ENCODE measurements around the gene GIPR.
"Not testable (repeated sequence)": the region's sequence is repeated elsewhere in the genome, so short reads cannot be mapped to it uniquely, and the experiment has no call there.

The GIPR gene

GRCh38 chr19:45691516-45692186, 23.6 kb downstream of the GIPR start, which contains the start of gene SNRPD2:
SNRPD2 (minus strand) TSS chr19:45691953; CDS start chr19:45691888, 65 bp downstream.
- peak; percentile 97 for DNase-seq (ENCODE audit: low spot score)

- peak; percentile 100 for DNase-seq (ENCODE audit: low spot score)
Observed at GRCh38 chr19:45692187-45693105, 24.4 kb downstream of the GIPR start, which contains the start of gene QPCTL. QPCTL (plus strand) TSS chr19:45692666; CDS start chr19:45692704, 38 bp downstream.

- DNase-seq (ENCODE audit: low spot score): peak; percentile 71
Observed at GRCh38 chr19:45693106-45693788, 25.2 kb downstream of the GIPR start.

GRCh38 chr19:45701676-45702075, 33.7 kb downstream of the GIPR start:
- no peak for DNase-seq (ENCODE audit: low spot score)

DNA sequence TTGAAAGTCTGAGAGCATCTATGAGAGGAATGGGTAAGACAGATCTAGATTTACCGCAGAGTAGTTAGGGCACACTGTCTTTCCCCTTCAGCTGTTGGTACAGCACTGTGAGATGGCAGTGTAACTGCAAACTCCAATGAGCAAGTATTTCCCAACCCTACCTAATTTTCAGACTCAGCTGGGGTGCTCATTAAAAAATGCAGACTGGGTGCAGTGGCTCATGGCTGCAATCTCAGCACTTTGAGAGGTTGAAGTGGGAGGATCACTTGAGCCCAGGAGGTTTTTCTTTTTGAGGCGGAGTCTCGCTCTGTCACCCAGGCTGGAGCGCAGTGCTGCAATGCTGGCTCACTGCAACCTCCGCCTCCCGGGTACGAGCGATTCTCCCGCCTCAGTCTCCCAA, 37.1 kb downstream of the GIPR start:
- DNase-seq (ENCODE audit: low spot score): no peak

DNA sequence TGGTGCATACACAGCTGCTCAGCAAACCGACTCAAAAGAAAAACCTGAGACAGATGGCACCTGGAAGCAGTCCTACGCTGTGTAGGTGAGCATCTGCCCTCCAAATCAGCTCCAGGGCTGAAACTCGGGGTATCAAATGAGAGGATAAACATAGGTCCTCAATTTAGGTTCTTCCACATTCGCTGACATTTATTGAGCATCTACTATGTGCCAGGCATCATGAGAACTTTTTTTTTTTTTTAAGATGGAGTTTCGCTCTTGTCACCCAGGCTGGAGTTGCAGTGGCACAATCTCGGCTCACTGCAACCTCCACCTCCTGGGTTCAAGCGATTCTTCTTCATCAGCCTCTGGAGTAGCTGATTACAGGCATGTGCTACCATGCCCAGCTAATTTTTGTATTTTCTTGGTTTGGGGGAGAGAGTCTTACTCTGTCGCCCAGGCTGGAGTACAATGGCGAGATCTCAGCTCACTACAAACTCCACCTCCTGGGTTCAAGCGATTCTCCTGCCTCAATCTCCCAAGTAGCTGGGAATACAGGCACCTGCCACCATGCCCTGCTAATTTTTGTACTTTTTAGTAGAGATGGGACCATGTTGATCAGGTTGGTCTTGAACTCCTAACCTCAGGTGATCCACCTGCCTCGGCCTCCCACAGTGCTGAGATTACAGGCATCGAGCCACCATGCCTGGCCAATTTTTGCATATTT, 37.8 kb downstream of the GIPR start:
- DNase-seq (ENCODE audit: low spot score): no peak

DNA sequence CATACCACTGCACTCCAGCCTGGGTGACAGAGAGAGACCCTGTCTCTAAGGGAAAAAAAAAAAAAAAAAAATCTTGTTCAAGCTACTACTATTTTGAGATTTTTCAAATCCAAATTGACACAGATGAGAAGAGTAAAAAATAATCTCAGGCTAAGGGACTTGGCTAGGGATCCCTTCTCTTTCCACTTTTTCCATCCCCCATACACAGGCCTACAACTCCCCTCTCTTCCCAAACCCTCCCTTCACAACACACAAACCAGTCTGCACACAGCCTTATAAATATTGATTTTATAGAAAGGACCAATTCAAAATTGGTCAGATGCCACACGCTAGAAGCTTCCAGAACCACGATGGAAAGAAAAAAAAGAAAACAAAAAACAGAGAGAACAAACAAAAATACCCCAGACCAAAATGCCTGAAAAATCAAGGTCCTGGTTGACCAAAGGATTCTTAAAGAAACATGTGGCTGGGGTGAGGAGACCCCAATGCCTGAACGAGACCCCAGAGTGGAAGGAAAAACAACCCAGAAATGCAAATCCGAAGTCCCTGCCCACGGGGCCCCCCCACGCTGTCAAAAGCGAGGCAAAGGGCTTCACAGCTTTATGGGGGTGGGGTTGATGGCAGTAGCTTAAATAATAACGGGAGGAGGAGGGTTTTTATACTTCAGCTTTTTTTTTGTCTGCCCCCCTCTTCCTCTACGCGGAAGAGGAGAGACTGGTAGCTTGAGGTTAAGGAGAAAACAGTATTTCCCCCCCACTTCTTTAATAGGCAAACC, 42.5 kb downstream of the GIPR start:
- no peak for DNase-seq (ENCODE audit: low spot score)

DNA sequence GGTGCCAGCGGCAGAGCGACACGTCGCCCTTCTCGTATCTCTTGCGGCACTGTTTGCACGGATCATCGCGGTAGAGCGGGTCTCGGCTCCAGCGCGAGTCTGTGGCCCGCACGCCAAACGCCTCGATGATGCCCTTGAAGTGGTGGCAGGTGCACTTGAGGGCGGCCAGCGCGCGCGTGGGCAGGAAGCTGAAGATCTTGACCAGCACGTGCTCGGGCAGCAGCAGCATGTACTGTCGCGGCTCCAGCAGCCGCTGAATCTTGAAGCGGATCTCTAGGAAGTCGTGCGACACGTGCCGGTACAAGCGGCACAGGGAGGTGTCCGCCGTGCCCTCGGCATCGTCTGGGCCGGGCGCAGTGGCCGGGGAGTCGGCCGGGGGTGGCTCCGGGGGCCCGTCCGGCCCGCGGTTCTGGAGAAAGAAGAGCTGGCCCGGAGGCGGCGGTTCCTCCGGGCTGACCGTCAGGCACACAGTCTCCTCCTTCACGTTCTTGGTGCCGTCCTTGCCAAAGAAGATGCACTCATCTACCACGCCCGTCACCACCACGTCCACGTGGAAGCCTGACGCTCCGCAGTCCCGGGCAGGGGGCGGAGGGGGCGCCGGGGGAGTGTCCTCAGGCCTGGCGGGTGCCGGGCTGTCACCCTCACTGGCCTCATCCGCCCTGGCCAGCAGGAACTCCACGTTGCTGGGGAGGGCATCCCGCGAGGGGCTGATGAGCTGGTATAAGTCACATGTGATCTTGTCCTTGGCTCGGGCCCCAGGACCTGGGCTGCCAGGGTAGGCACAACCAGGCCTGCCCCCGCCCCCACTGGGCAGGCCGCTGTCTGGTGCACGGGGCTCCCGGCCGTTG, 44.1 kb downstream of the GIPR start:
- DNase-seq (ENCODE audit: low spot score): no peak

DNA sequence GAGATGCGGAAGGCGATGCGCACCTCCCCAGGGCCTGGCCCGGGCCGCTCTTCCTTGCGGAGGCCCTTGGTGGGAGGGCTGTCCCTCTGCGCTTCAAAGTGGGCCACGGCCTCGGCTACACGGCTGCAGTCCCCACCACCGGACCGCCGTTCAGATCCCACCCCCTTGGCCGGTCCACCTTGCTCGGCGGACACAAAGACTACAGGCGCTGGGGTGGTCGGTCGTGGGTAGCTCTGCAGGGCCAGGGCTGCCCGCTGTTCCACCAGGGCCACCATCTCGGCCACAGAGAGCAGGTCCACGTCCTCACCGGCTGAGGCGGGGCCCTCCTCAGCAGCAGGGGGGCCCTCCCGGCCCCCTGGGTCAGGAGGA, 44.7 kb downstream of the GIPR start:
- DNase-seq (ENCODE audit: low spot score): no peak

DNA sequence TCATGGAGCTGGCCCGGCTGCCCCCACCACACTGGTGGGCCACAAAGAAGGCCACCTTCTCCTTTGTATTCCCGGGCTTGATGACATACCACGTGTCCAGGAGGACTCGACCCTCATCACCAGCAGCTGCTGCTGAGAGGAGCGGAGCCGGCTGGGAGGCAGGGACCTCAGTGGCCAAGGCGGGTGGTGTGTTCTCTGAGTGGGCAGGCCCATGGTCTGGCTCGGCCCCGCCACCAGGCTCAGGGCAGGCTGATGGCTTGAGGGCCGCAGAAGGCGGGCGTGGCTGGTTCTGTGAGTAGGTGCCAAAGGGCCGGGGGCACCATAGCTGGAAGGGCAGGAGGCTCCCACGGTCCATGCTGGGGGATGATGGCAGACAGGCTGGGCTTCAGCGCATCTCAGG, 45.1 kb downstream of the GIPR start:
- no peak for DNase-seq (ENCODE audit: low spot score)

GRCh38 chr19:45715139-45715538, 47.1 kb downstream of the GIPR start:
- no peak for DNase-seq (ENCODE audit: low spot score)

DNA sequence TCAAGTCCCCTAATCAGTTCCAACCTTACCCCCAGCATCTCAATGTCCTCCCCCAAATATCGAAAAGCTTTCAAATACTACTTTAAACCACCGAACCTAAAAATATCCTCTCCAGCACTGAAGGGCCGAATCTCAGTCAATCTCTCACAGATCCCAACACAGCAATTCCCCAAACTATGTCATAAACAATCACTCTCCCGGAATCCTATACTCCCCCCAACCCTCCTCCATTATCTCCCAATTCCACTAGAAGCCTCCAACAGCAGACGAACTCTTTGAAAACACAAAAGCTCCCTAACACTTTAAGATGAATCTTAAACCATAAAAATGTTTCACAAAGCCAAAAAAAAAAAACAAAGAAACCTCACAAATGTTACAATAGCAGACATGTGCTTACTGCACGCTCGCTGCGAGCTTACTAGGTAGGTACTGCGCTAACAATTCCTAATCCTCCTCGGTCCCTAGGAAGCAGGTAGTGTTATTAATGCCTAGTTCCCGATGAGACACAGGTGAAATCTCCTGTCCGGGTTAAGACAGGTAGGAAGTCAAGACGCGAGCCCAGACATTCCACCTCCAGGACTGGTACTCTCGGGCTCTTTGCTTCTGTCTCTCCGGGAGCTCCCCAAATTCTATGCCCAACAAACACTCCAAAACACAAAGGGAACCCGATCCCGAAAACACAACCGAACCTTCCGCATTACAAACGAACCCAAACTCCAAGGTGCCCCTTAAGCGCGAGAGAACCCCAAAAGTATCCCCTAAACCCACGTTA, 48.5 kb downstream of the GIPR start:
- peak; percentile 22 for DNase-seq (ENCODE audit: low spot score)

GRCh38 chr19:45717131-45717982, 49.3 kb downstream of the GIPR start:
- peak; percentile 99 for DNase-seq (ENCODE audit: low spot score)

- no peak for DNase-seq (ENCODE audit: low spot score)
Observed at GRCh38 chr19:45717983-45718650, 50.1 kb downstream of the GIPR start.

- DNase-seq (ENCODE audit: low spot score): not testable (repeated sequence)
Observed at GRCh38 chr19:45720065-45720464, 52.0 kb downstream of the GIPR start.

DNA sequence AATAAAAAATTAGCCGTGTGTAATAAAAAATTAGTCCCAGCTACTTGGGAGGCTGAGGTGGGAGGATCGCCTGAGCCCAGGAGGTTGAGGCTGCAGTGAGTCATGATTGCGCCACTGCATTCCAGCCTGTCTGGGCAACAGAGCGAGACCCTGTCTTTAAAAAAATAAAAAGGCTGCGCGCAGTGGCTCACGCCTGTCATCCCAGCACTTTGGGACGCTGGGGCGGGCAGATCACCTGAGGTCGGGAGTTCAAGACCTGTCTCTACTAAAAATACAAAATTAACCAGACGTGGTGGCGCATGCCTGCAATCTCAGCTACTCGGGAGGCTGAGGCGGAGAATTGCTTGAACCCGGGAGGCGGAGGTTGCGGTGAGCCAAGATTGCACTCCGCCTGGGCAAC, 60.7 kb downstream of the GIPR start:
- DNase-seq (ENCODE audit: low spot score): not testable (repeated sequence)

GRCh38 chr19:45729800-45730290, 61.8 kb downstream of the GIPR start:
- DNase-seq (ENCODE audit: low spot score): no peak
